Placental epithelial cell (primary cell): ENCODE data around the gene TMEM176B. TPM values are rescaled to one million over a fixed set of nuclear protein-coding genes. Genes with fewer than 3 reads are reported as not detected.

Source experiments
- total RNA-seq: library from RNA; depleted of rRNA; stranded (reverse); fragments of >200 nt; gene quantifications from 2 replicates; pipeline ENCODE4 v1.2.3, GENCODE V29; 2012

Gene TMEM176B
- total RNA-seq: not detected in 2 replicates

DNA sequence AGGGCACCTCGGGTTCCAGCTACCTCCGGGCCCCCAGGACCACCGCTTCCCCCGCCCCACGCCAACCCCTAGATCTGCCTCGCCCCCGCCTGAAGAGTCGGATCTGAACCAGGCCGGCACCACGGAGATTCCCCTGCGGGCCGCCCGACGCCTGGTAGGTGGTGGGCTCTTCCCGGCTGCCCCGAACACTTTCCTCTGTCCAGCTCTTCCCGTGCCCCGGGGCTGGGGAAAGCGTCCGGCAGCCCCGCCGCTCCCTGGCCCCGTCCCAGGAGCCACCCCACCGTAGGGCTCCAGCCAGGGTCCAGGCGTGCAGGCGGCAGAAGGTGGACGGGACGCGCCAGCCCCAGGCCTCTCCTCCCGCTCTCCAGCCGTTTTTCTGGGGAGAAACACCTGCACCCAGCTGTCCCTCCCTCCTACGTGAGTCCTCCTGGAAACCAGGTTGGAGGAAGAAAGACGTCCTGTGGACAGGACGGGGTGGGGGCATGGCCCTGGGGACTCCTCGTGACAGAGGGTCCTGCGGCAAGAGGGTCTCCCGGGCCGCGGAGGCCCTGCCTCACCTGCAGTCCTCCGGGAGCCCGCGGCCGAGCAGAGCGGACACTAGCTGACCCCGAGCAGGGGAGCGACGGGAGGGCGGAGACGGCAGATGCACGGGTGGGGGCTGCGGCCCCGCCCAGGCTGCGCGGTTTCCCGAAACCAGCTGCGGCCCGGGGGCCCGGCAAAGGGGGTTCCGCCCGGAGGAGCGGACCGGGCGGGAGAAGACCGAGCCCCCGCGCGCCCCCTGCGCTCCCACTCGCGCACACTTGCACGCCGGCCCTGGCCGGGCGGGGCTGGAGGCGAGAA lies at the start of gene TMEM176B:
Gene TMEM176B, minus strand, starts transcription at position 624 of the 840 bp plus-strand sequence. CDS start 3,795 bp downstream, outside the sequence.

DNA sequence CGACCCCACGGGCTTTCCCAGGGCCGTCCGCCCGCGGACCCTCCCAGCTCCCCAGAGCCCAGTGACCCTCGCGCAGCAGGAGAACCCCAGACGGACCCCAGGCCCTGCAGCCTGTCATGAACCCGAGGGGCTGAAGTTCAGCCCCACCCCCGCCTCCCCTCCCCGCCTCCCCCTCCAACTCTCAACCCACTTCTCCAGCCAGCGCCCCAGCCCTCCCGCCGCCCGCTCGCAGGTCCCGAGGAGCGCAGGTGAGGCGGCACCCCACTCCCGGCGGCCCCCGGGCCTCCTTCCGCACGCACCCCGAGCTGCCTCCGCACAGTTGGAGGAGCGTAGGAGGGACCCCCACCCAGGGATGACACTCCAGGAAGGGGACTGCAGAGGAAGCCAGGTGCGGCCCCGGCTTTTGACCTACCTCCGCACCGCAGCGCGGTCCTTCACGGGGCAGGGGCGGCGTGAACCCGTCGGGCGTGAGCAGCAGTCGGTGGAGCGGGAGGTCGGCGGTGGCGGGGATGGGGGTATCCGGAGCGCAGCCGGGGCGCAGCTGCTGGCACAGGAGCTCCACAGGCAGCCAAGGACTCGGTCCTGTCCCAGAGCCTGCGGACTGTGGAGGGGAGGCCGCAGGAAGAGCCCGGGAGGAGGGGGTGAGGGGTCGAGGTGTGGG lies 547 bp upstream of the TMEM176B start, which contains the start of gene TMEM176A:
Gene TMEM176A, plus strand, starts transcription at position 189 of the 661 bp plus-strand sequence. CDS start 782 bp downstream, outside the sequence.

Other genes with a start within 250 kb of the TMEM176B start
- gene GIMAP4, start 233.0 kb downstream of the TMEM176B start, total RNA-seq: not detected in 2 replicates
- gene GIMAP6, start 168.0 kb downstream of the TMEM176B start, total RNA-seq: not detected in 2 replicates
- gene GIMAP2, start 114.7 kb downstream of the TMEM176B start, total RNA-seq: not detected in 2 replicates
- not detected in 2 replicates for gene GIMAP1, start 83.8 kb downstream of the TMEM176B start, total RNA-seq
- gene GIMAP5, start 62.9 kb downstream of the TMEM176B start, total RNA-seq: not detected in 2 replicates
- not detected in 2 replicates for gene TMEM176A, start 405 bp upstream of the TMEM176B start, total RNA-seq
- gene AOC1, start 52.2 kb upstream of the TMEM176B start, total RNA-seq: not detected in 2 replicates
- gene KCNH2, start 178.0 kb upstream of the TMEM176B start, total RNA-seq: under 0.01 TPM in 2 replicates
- 2.4 and 14.1 TPM in 2 replicates for gene NOS3, start 190.7 kb upstream of the TMEM176B start, total RNA-seq
- 6.5 and 20.0 TPM in 2 replicates for gene ATG9B, start 224.1 kb upstream of the TMEM176B start, total RNA-seq
- gene ABCB8, start 228.1 kb upstream of the TMEM176B start, total RNA-seq: 34.9 and 78.1 TPM in 2 replicates
- gene ASIC3, start 248.2 kb upstream of the TMEM176B start, total RNA-seq: 0.22 and 1.2 TPM in 2 replicates